GM23338 (cell line): Measurements from ENCODE around the gene CNPY1.
"Not testable (repeated sequence)": the region's sequence is repeated elsewhere in the genome, so short reads cannot be mapped to it uniquely, and the experiment has no call there.

Source experiments
- CTCF ChIP-seq, 2 experiments: fragments of 200-600 bp in 1 of 2; sonication (generic) in 1 of 2; conservative IDR thresholded peaks; 2 replicates each; pipeline versions ENCODE4 v1.5.1 to v1.6.1; 2016 to 2017; ENCODE audit warnings: antibody characterized with exemption in 2 of 2, low read depth in 2 of 2, mild to moderate bottlenecking in 2 of 2, moderate library complexity in 1 of 2
- EZH2 ChIP-seq: fragments of 200-600 bp; sonication (generic); IDR thresholded peaks from one replicate; pipeline ENCODE4 v1.8.0; 2017; ENCODE audit warnings: antibody characterized with exemption, mild to moderate bottlenecking, low read depth; ENCODE audit not compliant: unreplicated experiment
- EZH2phosphoT487 ChIP-seq: fragments of 200-600 bp; sonication (generic); IDR thresholded peaks from one replicate; pipeline ENCODE4 v1.8.1; 2018; ENCODE audit warnings: antibody characterized with exemption; ENCODE audit not compliant: unreplicated experiment
- POLR2AphosphoS5 ChIP-seq: IDR thresholded peaks from 2 replicates; pipeline ENCODE4 v1.6.1; 2016; ENCODE audit warnings: antibody characterized with exemption, low read depth
- REST ChIP-seq: IDR thresholded peaks from one replicate; pipeline ENCODE4 v1.6.1; 2018; ENCODE audit warnings: antibody characterized with exemption; ENCODE audit not compliant: unreplicated experiment
- ZNF114 ChIP-seq: fragments of 250-450 bp; sonication (Bioruptor Pico); IDR thresholded peaks from 2 replicates; pipeline ENCODE4 v1.5.0; 2020; ENCODE audit warnings: mild to moderate bottlenecking, moderate library complexity

- TF ChIP-seq EZH2; REST; CTCF (conservative IDR thresholded peaks at IDR 0.05; ENCODE audit: low read depth in 2 of 2); POLR2AphosphoS5; EZH2phosphoT487; ZNF114: not testable (repeated sequence)
These were observed 27.0 kb downstream of the CNPY1 start for GRCh38 chr7:155519358-155519757.
